Upper lobe of right lung (tissue), 1 donor: ENCODE measurements around the gene PAK5. TPM values are rescaled to one million over a fixed set of nuclear protein-coding genes. Genes with fewer than 3 reads are reported as not detected.

Experiments used
- ATAC-seq: fragments of 200-7000 bp; cut with Tn5 transposase; one replicate; pipeline ENCODE4 v1.9.1; 2020; ENCODE audit warnings: mild to moderate bottlenecking, moderate library complexity
- DNase-seq: peaks from one replicate; pipeline ENCODE4 v3.0.0-alpha.2; 2020
- H3K27ac ChIP-seq: fragments of 200-600 bp; one replicate; pipeline ENCODE4 v1.8.0; 2022
- H3K27me3 ChIP-seq: fragments of 200-600 bp; one replicate; pipeline ENCODE4 v1.8.0; 2022; ENCODE audit warnings: mild to moderate bottlenecking
- H3K36me3 ChIP-seq: fragments of 200-600 bp; one replicate; pipeline ENCODE4 v1.8.0; 2022
- H3K4me1 ChIP-seq: fragments of 200-600 bp; one replicate; pipeline ENCODE4 v1.8.0; 2022
- H3K4me3 ChIP-seq: fragments of 200-600 bp; one replicate; pipeline ENCODE4 v1.8.0; 2022; ENCODE audit warnings: mild to moderate bottlenecking
- H3K9me3 ChIP-seq: fragments of 200-600 bp; one replicate; pipeline ENCODE4 v1.8.0; 2022
- CTCF ChIP-seq: fragments of 200-600 bp; IDR thresholded peaks from one replicate; pipeline ENCODE4 v1.8.0; 2022; ENCODE audit warnings: antibody characterized with exemption
- intact Hi-C: fragments of 100-400 bp; cut with DNase I; formaldehyde crosslinking; loops from one replicate; pipeline ENCODE4 v1.11.0; 2022
- total RNA-seq: library from RNA; stranded (reverse); fragmentation: NEBNext Ultra II Directional; extraction: Animal tissue kit (Norgen Biotek cat#: 25700); gene quantifications from one replicate; pipeline ENCODE4 v1.2.1, GENCODE V29; 2021
- donor health status: DM: no; HTN: yes; CAD: no; lungs with severe emphysema.

The PAK5 gene
- total RNA-seq, 1 donor from 2014 or later = 0.35 TPM

GRCh38 chr20:9877932-9878495, 39.1 kb upstream of the PAK5 start:
- Histone ChIP-seq H3K36me3 (no peaks in the 10 kb centered on the region), H3K27ac (no peak overlapping the region), H3K9me3 (no peaks in the 10 kb centered on the region), H3K4me3 (no peak overlapping the region), H3K27me3 (no peaks in the 10 kb centered on the region), H3K4me1 (no peaks in the 10 kb centered on the region)
- DNase-seq = no peak
- TF ChIP-seq CTCF = no peak
- intact Hi-C loops = no loop called here
- no peak for ATAC-seq

- H3K9me3 ChIP-seq = no peaks in the 10 kb centered on the region
- H3K27me3 ChIP-seq = no peaks in the 10 kb centered on the region
- intact Hi-C loops = no loop called here
- H3K4me1 ChIP-seq = no peaks in the 10 kb centered on the region
- no peak overlapping the region for H3K4me3 ChIP-seq
- no peak for ATAC-seq
- no peak for DNase-seq
- TF ChIP-seq CTCF = no peak
- H3K27ac ChIP-seq = no peak overlapping the region
- no peaks in the 10 kb centered on the region for H3K36me3 ChIP-seq
Observed at GRCh38 chr20:9867196-9867980, 28.5 kb upstream of the PAK5 start.

- no peaks in the 10 kb centered on the region for H3K4me1 ChIP-seq
- no peak for DNase-seq
- no peaks in the 10 kb centered on the region for H3K36me3 ChIP-seq
- H3K4me3 ChIP-seq = no peak overlapping the region
- no peaks in the 10 kb centered on the region for H3K27me3 ChIP-seq
- intact Hi-C loops = no loop called here
- H3K27ac ChIP-seq = no peak overlapping the region
- no peak for TF ChIP-seq CTCF
- no peak for ATAC-seq
- H3K9me3 ChIP-seq = no peaks in the 10 kb centered on the region
Observed at GRCh38 chr20:9852566-9852965, 13.7 kb upstream of the PAK5 start.

GRCh38 chr20:9839626-9840025, 750 bp upstream of the PAK5 start:
- H3K9me3 ChIP-seq = no peaks in the 10 kb centered on the region
- H3K4me3 ChIP-seq = no peak overlapping the region
- ATAC-seq (no peak), DNase-seq (no peak)
- peaks cover 4% of the 10 kb centered on the region for H3K4me1 ChIP-seq
- intact Hi-C loops = no loop called here
- H3K27me3 ChIP-seq = peaks cover 31% of the 10 kb centered on the region
- H3K36me3 ChIP-seq = no peaks in the 10 kb centered on the region
- H3K27ac ChIP-seq = no peak overlapping the region
- no peak for TF ChIP-seq CTCF

GRCh38 chr20:9838035-9838377, 870 bp downstream of the PAK5 start:
- Histone ChIP-seq H3K4me3 (peak overlapping the region; percentile 43), H3K27ac (no peak overlapping the region), H3K27me3 (peaks cover 31% of the 10 kb centered on the region), H3K36me3 (no peaks in the 10 kb centered on the region), H3K4me1 (peaks cover 4% of the 10 kb centered on the region), H3K9me3 (no peaks in the 10 kb centered on the region)
- TF ChIP-seq CTCF = no peak
- peak; percentile 7 for ATAC-seq
- intact Hi-C loops = no loop called here
- no peak for DNase-seq
